Spleen (tissue), 7 donors: ENCODE data around the gene FAM210A.

ENCODE experiments used
- CTCF ChIP-seq, 11 experiments: fragments of 200-600 bp in 7 of 11; fragments of 450-650 bp in 4 of 11; sonication (generic) in 4 of 11; IDR thresholded peaks in 8 of 11; conservative IDR thresholded peaks in 3 of 11; 1 replicate in 7 of 11; 2 replicates in 4 of 11; pipeline versions ENCODE4 v1.4.0 to v1.8.0; 2016 to 2021; ENCODE audit warnings: antibody characterized with exemption in 11 of 11, inconsistent platforms in 4 of 11, mild to moderate bottlenecking in 1 of 11
- POLR2A ChIP-seq, 3 donors: fragments of 450-650 bp; IDR thresholded peaks; one replicate each; pipeline ENCODE4 v1.5.1; 2017; ENCODE audit warnings: antibody characterized with exemption in 3 of 3, mild to moderate bottlenecking in 1 of 3
- donor health status: DM: no; HTN: no; CAD: no; lungs with moderate emphysema.
- donor health status: DM: no; HTN: no; CAD: no.
- donor health status: DM: no; HTN: no; CAD: no.

- TF ChIP-seq CTCF (IDR thresholded peaks at IDR 0.05 in 8 of 11, conservative IDR thresholded peaks at IDR 0.05 in 3 of 11) (no peak), POLR2A (IDR thresholded peaks at IDR 0.05) (no peak)
Observed at GRCh38 chr18:13616525-13617035, 109.8 kb downstream of the FAM210A start.
